HG03039 (cell line): ENCODE results near the gene KLF13.

Experiments
- ATAC-seq: cut with Tn5 transposase; IDR thresholded peaks from one replicate; pipeline ENCODE4 v1.9.1; 2021; ENCODE audit warnings: mild to moderate bottlenecking, moderate library complexity; ENCODE audit not compliant: unreplicated experiment

The KLF13 gene

GRCh38 chr15:31397851-31398661 is 71.4 kb downstream of the KLF13 start:
- no peak for ATAC-seq

DNA sequence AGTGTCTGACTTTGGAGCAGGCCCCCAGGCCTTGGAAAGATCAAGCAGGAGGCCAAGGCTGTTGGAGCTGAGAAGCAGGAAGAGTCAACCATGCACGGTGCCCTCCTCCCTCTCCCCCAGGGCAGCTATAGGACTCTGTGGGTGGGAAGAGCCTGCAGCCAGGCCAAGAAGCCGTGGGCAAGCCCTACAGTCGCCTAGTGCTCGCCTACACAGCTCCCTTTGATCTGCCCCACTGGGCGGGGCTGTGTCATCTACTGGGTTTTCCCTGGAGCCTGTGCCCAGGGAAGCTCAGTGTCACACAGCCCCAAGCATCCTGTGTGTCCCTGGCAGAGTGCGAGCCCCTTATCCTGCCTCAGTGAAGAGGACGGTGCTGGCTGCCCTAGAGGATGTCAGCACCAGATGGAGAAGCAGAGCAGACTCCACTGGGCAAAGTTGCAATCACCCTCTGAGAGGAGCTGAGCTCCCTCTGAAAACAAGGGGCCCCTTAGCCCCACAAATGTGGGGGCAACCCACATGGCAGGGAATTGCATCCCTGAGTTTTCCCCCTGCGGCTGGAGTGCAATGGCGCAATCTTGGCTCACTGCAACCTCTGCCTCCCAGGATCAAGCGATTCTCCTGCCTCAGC is 72.2 kb downstream of the KLF13 start:
- ATAC-seq, result no peak

DNA sequence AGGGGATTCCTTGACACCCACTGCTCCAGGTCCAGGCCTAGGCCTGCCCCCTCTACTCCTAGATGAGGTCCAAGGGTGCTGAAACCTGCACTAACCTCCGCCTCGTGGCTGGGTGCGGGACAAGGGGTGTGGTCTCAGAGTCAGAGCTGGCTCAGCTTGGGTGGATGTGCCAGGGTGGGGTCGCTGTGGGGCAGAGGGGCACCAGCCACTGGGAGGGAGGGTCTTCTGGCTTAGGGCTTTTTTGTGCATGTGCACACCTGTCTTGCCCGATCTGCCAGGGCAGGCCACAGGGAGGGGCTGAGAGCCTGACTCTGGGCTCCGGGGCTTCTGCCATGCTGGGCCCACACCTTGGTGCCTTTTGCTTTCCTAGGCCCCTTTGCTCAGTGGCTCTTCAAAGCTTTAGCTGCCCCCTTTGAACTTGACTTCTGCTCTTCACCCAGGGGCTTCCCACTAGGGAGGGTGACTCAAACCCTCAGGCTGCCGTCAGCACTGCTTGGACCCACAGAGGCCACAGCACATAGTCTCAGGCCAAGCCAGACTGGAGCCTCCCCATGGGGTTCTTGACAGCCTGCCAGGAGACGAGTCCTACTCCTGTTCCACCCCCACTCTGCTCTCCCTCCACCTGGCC is 73.0 kb downstream of the KLF13 start:
- no peak for ATAC-seq

DNA sequence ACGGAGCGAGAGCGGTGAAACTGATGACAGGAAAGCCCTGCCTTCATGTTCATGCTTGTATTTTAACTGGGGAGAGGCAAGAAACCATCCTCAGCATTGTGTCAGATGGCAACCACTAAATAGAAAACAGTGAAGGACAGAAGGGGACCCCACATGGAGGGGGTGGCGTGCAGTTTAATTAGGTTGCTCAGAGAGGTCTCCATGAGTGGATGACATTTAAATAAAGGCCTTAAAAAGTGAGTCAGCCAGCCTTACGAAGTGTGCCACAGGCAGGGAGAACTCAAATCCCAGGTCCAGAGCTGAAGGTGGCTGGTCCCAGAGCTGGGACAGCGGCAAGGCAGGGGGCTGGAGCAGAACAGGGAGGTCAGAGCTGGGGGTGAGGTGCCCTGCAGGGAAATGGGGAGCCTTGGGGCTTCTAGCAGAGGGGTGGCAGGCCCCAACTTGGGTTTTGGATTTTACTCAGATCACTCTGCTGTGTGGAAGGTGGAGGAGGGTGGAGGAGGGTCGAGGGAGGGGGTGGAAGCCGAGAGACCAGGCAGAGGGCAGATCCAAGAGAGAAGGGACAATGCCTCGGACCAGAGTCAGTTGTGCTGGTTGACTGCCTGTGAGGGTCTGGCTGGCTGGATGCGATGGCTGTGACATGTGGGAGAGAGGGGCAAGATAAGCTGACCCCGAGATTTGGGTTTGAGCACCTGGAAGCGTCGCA is 73.7 kb downstream of the KLF13 start:
- no peak for ATAC-seq

GRCh38 chr15:31401282-31401681 is 74.6 kb downstream of the KLF13 start:
- ATAC-seq, result no peak

DNA sequence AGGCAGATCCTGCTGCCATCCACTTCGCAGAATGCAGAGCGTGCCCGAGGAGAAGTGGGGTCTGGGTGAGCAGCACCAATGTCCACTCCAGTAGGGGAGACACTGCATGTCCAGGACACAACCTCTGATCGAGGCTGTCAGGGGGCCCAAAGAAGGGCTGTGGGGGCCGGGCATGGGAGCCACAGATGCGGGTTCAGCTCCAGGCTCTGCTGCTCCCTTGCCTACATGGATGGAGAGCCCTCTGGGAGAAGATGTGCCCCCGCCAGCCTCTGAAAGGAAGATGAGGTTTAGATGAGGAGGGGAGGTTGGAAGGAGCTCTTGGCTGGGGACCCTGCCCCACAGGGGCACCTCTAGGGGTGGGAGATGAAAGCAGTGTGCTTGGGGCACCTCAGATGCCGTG is 75.4 kb downstream of the KLF13 start:
- ATAC-seq, result no peak

DNA sequence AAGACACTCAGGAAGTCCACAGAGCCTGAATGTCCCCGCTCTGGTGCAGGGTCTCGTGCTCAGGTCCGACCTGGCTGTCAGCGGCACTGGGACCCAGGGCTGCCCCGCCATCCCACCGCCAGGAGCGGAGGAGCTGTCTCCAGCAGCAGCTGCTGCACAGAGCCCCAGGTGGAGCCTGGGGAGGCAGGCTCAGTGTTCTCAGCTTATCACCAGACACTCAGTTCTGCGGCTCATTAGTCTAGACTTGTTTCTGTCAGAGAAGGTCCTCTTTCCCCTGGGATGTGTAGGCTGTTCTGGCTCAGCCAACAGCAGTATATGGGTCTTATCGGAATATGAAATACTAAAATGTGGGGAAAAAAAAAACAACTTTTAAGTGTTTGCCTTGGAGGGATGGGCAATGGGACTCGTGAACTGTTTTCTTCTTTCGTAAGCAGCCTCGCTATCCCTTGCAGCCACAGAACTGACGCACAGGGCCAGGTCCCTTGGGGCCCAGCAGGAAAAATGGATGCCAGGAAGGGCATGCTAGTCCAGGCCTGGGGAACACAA is 75.9 kb downstream of the KLF13 start:
- ATAC-seq, result no peak

DNA sequence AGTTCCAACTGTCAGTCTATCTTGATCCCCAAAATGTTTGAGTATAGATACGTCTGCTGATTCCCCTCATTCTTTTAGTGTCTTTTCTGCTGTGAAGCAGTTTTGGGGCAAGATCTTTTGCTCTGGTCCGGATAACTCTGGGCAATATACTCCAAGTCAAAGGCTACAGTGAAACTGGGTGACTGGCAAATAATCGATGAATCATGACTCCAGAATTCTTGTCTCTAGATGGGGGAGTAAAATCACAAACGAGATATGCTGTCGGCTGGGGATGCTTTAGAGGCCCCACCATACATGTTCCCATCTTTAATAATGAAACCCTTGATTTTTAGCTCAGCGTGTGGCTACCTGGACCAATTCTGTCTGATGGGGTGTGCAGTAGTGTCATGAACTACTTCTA is 76.5 kb downstream of the KLF13 start:
- no peak for ATAC-seq

- no peak for ATAC-seq
Measured at GRCh38 chr15:31403606-31404005, 77.0 kb downstream of the KLF13 start.

DNA sequence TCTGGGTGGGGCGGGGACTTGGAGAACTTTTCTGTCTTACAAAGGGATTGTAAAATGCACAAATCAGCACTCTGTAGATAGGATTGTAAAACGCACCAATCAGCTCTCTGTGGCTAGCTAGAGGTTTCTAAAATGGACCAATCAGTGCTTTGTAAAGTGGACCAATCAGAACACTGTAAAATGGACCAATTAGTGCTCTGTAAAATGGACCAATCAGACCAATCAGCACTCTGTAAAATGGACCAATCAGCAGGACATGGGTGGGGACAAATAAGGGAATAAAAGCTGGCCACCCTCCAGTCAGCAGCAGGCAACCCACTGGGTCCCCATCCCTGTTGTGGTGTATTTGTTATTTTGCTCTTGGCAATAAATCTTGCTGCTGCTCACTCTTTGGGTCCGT is 77.7 kb downstream of the KLF13 start:
- no peak for ATAC-seq

GRCh38 chr15:31405200-31405920 is 78.7 kb downstream of the KLF13 start:
- ATAC-seq, result no peak

- ATAC-seq, result no peak
Measured at GRCh38 chr15:31407376-31407775, 80.7 kb downstream of the KLF13 start.

DNA sequence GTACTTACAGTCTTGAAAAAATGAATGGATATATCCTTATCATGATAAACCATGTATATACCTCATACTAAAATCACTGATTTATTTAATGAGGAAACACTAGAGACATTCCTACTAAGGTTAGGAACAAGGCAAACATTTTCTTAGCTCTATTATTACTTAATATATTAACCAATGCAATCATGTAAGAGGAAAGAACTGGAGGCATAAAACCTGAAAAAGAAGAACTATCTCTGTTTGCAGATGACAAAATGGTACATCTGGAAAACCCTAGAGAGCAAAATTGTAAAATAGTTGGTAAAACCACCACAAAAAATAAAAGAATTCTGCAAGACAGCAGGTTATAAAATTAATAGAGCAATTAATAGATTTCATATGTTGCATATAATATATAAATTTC is 81.2 kb downstream of the KLF13 start:
- ATAC-seq, result no peak

DNA sequence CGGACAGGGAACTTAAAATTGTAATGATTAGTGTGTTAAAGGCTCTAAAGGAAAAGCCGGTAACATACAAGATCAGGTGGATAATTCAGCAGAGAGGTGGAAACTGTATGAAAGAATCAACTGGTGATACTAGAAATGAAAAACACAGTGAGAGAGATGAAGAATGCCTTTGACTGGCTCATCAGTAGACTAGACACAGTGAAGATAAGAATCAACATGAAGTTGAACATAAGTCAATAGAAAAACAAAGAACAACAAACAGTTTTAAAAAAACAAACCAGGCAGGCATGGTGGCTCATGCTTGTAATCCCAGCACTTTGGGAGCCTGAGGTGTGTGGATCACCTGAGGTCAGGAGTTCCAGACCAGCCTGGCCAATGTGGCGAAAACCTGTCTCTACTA is 82.1 kb downstream of the KLF13 start:
- ATAC-seq, result no peak

DNA sequence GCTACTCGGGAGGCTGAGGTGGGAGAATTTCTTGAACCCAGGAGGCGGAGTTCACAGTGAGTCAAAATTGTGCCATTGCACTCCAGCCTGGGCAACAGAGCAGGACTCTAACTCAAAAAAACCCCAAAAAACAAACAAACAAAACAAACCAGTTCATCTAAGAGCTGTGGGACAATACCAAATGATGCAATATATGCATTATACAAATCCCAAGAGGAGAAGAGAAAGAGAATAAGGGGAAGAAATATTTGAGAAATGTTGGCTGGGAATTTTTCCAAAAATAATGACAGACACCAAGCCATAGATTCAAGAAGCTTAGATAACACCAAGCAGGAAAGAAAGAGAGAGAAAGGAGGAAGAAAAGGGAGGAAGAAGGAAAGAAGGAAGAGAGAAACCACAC is 82.5 kb downstream of the KLF13 start:
- ATAC-seq, result no peak

DNA sequence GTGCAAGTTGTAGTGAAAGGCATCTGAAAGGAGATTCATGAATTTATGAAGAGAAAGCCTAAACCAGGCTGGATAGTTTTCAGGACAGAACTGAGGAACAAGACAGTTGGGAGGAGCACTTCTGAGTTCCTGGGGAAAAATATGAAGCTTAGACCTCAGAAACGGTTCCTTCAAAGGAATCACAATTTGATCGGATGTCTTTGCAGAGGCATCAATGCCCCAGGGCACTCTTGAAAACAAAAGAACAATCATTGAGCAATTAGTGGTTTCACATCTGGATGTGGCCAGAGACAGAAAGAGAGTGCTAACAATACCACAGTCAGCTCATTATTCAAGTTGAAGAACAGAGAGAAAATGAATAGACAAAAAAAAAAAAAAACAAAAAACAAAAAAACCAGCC is 86.2 kb downstream of the KLF13 start:
- ATAC-seq, result no peak

GRCh38 chr15:31415201-31415600 is 88.6 kb downstream of the KLF13 start:
- no peak for ATAC-seq

DNA sequence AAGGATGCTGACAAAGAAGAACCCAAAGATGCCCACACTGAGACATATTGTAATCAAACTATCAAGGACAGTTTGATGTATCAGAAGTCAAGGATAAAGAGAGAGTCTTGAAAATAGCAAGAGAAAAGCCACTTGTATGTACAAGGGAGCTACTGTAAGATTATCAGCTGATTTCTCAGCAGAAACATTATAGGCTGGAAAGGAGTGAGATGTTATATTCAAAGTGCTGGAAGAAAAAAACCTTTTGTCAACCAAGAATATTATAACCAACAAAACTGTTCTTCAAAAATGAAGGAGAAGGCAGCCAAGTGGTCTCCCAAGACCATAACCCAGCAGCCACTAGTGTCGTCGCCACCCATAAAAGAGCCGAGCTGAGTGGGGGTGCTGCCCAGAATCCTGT is 93.2 kb downstream of the KLF13 start:
- no peak for ATAC-seq

DNA sequence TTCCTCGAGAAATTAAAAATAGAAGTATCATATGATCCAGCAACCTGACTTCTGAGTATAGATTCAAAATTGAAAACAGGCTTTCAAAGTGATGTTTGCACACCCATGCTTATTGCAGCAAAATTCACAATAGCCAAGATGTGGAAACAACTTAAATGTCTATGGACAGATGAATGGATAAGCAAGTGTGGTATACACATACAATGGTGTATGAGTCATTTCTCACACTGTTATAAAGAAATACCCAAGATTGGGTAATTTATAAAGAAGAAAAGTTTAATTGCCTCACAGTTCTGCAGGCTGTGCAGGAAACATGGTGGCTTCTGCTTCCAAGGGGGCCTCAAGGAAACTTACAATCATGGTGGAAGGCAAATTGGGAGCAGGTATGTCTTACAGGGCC is 100.8 kb downstream of the KLF13 start:
- ATAC-seq, result no peak
